Lower leg skin (tissue), 4 donors: ENCODE measurements around the gene EPHA1. TPM values are rescaled to one million over a fixed set of nuclear protein-coding genes. Genes with fewer than 3 reads are reported as not detected.

Experiments
- DNase-seq, 2 donors: peaks; one replicate each; pipeline ENCODE4 v3.0.0-alpha.2; 2019; ENCODE audit warnings: low spot score in 2 of 2
- H3K4me3 ChIP-seq: fragments of 200-600 bp; sonication (generic); 2 replicates; pipeline ENCODE4 v1.5.1; 2017; ENCODE audit warnings: mild to moderate bottlenecking, low read depth; ENCODE audit not compliant: poor library complexity, severe bottlenecking
- POLR2A ChIP-seq, 2 donors: fragments of 450-650 bp; IDR thresholded peaks; one replicate each; pipeline ENCODE4 v1.6.1; 2016 to 2017; ENCODE audit warnings: antibody characterized with exemption in 2 of 2, mild to moderate bottlenecking in 1 of 2, moderate library complexity in 1 of 2
- WGBS, 2 donors: methylation state at CpG; one replicate each; pipeline ENCODE4 v1.1.5; 2018; 5-methylcytosine and 5-hydroxymethylcytosine counted together
- intact Hi-C: fragments of 100-400 bp; cut with DNase I; formaldehyde crosslinking; loops from one replicate; pipeline ENCODE4 v1.15.0; 2023; ENCODE audit warnings: low total_unique reads
- total RNA-seq, 4 donors: library from RNA; depleted of rRNA; stranded (reverse); fragments of >200 nt; gene quantifications; one replicate each; pipeline ENCODE4 v1.1.0, GENCODE V29; 2016
- TF ChIP-seq, protein P1 (sequence below), 3 donors: fragments of 450-650 bp; IDR thresholded peaks; one replicate each; pipeline ENCODE4 v1.5.1; 2016; ENCODE audit warnings: antibody characterized with exemption in 3 of 3, mild to moderate bottlenecking in 3 of 3, moderate library complexity in 2 of 3

Gene EPHA1
- total RNA-seq, 4 donors from 2014 or later, result 51.7 to 94.5 (median 64.2) TPM

GRCh38 chr7:143436325-143436946, 27.8 kb upstream of the EPHA1 start:
- no peak for TF ChIP-seq POLR2A (IDR thresholded peaks at IDR 0.05)
- TF ChIP-seq, protein P1, sequence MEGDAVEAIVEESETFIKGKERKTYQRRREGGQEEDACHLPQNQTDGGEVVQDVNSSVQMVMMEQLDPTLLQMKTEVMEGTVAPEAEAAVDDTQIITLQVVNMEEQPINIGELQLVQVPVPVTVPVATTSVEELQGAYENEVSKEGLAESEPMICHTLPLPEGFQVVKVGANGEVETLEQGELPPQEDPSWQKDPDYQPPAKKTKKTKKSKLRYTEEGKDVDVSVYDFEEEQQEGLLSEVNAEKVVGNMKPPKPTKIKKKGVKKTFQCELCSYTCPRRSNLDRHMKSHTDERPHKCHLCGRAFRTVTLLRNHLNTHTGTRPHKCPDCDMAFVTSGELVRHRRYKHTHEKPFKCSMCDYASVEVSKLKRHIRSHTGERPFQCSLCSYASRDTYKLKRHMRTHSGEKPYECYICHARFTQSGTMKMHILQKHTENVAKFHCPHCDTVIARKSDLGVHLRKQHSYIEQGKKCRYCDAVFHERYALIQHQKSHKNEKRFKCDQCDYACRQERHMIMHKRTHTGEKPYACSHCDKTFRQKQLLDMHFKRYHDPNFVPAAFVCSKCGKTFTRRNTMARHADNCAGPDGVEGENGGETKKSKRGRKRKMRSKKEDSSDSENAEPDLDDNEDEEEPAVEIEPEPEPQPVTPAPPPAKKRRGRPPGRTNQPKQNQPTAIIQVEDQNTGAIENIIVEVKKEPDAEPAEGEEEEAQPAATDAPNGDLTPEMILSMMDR (IDR thresholded peaks at IDR 0.05), result no peak
- no peak overlapping the region for H3K4me3 ChIP-seq
- 68 to 82% methylated on average over 3 of the region's 3 CpGs for WGBS, 2 donors
- intact Hi-C loops, result no loop called here
- DNase-seq, result no peak

DNA sequence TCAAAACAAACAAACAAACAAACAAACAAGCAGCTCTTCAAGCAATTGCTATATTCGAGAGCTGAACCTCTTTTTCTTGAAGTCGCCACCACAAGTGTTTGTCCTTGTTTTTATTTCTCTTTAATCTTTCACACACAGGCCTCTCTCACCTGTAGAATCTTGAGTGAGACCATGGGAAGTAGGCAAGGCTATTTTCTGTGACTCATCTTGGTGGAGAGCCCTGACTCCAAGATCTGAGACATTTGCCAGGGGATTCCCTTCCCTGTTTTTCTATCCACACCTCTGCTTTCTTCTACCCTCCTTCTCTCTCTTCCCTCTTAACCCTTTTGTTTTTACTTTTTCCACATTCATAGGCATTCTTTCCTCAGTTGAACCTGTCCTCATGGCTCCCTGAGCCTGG, 26.6 kb upstream of the EPHA1 start:
- DNase-seq, result no peak
- no peak overlapping the region for H3K4me3 ChIP-seq
- intact Hi-C loops, result no loop called here

GRCh38 chr7:143434660-143435059, 26.0 kb upstream of the EPHA1 start:
- H3K4me3 ChIP-seq, result no peak overlapping the region
- DNase-seq, result peak; percentile 92 to 96
- TF ChIP-seq POLR2A (IDR thresholded peaks at IDR 0.05), result no peak
- TF ChIP-seq, protein P1 (IDR thresholded peaks at IDR 0.05), result no peak
- WGBS, 2 donors, result 30 to 40% methylated on average over 9 of the region's 9 CpGs
- intact Hi-C loops, result no loop called here

More for the DNA sequence above, 26.6 kb upstream of the EPHA1 start:
- TF ChIP-seq POLR2A (IDR thresholded peaks at IDR 0.05), result no peak
- TF ChIP-seq, protein P1 (IDR thresholded peaks at IDR 0.05), result no peak
- 45 to 51% methylated on average over 2 of the region's 2 CpGs for WGBS, 2 donors

- WGBS, 2 donors, result 89 to 90% methylated on average over 4 of the region's 4 CpGs
- intact Hi-C loops, result no loop called here
- H3K4me3 ChIP-seq, result no peak overlapping the region
- TF ChIP-seq, protein P1 (IDR thresholded peaks at IDR 0.05), result no peak
- TF ChIP-seq POLR2A (IDR thresholded peaks at IDR 0.05), result no peak
- DNase-seq, result no peak
Observed at GRCh38 chr7:143433759-143434158, 25.1 kb upstream of the EPHA1 start.

DNA sequence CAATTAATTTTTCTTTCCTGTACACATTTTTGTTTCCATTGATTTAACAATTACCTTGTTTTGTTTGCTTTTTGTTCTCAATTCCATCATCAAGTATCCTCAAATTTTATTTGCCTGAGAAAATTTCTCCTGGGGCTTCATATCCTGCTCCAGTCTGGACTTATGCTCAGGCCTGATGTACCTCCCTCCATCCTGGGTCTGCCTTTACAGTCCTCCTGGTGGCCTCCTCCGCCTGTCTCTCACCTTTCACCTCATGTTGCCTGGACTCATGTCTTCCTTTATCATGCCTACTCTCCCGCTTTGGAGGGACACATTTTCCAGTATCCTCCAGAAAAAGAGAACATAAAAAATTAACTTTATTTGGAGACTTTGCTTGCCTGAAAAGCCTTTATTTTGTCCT, 22.5 kb upstream of the EPHA1 start:
- intact Hi-C loops, result no loop called here
- no peak overlapping the region for H3K4me3 ChIP-seq
- WGBS, 2 donors, result 65 to 73% methylated on average over 2 of the region's 2 CpGs
- DNase-seq, result no peak
- TF ChIP-seq POLR2A (IDR thresholded peaks at IDR 0.05), result no peak
- TF ChIP-seq, protein P1 (IDR thresholded peaks at IDR 0.05), result no peak
